ENCODE measurements around the gene UGT1A9.

DNA sequence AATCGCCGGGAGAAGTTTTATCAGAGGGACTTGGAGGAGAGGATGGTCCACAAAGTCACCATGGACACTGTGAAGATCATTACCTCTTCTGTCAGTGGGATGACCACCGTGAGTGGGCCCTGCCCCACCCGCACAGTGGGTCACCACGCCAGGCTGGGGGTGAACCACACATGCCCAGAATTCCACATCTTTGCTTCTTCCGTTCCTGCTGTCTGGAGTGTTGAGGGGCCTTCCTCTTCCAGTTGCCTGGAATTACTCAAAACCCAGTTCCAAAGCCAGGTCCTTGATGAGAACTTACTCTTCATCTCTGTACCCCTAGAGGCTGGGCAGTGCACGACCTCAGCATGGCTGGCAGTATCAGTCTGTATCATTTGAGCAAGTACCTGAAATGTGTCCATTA, 128.5 kb downstream of the UGT1A9 start:
- TF ChIP-seq SPI1 (IDR thresholded peaks at IDR 0.05; ENCODE audit: borderline replicate concordance, low read depth) (no peak), CTCF (IDR thresholded peaks at IDR 0.05; ENCODE audit: insufficient read depth, low read length) (no peak)
